ENCODE measurements around the gene ELP4. TPM values are rescaled to one million over a fixed set of nuclear protein-coding genes. Genes with fewer than 3 reads are reported as not detected.

The ELP4 gene
- total RNA-seq, 2 donors from 2014 or later: 16.9 TPM

DNA sequence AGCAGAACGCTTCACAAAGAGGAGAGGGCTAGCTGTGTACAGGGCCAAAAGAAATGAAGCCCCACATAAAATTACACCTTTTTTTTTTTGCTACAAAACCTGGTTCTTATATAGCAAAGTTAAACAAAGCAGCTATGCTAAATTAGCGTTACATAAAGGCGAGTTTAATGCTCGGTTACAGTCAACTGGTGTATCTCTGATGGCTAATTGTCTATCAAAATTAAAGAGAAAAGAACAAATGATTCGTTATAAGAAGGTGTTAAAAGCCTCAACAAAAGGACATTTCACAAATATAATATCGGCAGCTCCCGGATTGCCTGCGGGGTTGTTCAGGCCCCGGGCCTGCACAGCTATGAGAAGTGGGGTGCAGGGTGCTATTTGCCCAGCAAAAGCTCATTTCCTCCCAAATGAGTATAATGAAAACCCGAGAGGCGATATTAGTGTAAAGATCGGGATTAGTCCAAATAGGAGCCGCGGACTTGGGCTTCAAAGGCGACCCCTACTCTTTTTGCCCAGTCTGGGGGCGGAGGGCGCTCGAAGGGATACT lies 314.8 kb downstream of the ELP4 start:
- no peak for DNase-seq (ENCODE audit: low spot score)
- Histone ChIP-seq H3K27ac (no peak overlapping the region), H3K36me3 (no peaks in the 10 kb centered on the region), H3K9me3 (no peaks in the 10 kb centered on the region), H3K4me3 (no peak overlapping the region), H3K27me3 (replicated peaks; ENCODE audit: insufficient read depth) (peaks cover 39% of the 10 kb centered on the region), H3K4me1 (ENCODE audit: control insufficient read depth in 1 of 2, low read depth in 2 of 2) (peaks cover 0 to 18% of the 10 kb centered on the region in 2 donors)
- TF ChIP-seq, protein P1, sequence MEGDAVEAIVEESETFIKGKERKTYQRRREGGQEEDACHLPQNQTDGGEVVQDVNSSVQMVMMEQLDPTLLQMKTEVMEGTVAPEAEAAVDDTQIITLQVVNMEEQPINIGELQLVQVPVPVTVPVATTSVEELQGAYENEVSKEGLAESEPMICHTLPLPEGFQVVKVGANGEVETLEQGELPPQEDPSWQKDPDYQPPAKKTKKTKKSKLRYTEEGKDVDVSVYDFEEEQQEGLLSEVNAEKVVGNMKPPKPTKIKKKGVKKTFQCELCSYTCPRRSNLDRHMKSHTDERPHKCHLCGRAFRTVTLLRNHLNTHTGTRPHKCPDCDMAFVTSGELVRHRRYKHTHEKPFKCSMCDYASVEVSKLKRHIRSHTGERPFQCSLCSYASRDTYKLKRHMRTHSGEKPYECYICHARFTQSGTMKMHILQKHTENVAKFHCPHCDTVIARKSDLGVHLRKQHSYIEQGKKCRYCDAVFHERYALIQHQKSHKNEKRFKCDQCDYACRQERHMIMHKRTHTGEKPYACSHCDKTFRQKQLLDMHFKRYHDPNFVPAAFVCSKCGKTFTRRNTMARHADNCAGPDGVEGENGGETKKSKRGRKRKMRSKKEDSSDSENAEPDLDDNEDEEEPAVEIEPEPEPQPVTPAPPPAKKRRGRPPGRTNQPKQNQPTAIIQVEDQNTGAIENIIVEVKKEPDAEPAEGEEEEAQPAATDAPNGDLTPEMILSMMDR (IDR thresholded peaks at IDR 0.05): no peak
- ATAC-seq (ENCODE audit: insufficient number of reproducible peaks, low FRiP score, low read depth): no peak

DNA sequence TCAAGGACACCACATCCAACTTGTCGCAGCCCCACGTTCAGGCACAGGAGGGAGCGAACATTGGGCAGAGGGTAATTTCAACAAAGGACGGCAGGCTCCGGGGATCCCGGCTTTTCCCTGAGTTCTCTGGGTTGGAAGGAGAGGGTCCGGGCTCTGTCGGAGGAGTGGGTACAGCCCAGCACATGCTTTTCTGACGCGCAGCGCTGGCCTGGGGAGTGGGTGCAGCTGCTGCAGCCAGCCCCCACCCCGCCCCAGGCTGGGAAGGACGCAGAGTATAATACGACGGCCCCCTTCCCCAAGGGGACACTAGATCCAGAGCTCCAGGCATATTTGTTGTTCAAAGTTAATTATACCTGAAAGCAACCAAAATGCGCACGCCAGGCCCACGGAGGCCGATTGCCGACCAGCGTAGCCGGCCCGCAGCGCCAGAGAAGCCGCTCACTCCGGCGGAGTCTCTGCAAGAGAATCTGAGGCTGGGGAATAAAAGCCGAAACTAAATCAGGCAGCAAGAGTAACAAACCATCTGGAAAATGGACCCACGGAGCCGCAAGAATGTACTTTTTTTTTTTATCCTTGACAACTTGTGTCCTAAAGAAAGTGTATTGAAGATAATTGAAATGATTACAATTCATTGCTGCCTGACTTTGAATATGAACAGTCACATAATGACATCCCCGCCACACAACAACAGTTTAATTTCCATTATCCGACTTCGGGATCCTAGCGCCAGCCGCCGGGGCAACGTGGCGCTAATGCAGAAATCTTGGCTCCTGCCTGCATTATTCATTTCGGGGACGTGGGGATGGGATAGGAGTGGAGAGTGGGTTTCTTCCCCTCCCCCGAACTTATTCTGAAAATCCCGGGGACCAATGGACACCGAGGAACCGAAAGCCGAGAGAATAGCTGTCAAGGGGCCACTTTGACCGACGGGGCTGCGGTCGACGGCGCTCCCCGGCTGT lies 315.6 kb downstream of the ELP4 start:
- ATAC-seq (ENCODE audit: insufficient number of reproducible peaks, low FRiP score, low read depth) (no peak), DNase-seq (ENCODE audit: low spot score) (no peak)
- TF ChIP-seq, protein P1 (IDR thresholded peaks at IDR 0.05): no peak
- Histone ChIP-seq H3K36me3 (no peaks in the 10 kb centered on the region), H3K9me3 (no peaks in the 10 kb centered on the region), H3K4me3 (no peak overlapping the region), H3K27ac (no peak overlapping the region), H3K27me3 (replicated peaks; ENCODE audit: insufficient read depth) (peaks cover 32% of the 10 kb centered on the region), H3K4me1 (ENCODE audit: control insufficient read depth in 1 of 2, low read depth in 2 of 2) (peaks cover 0 to 18% of the 10 kb centered on the region in 2 donors)

DNA sequence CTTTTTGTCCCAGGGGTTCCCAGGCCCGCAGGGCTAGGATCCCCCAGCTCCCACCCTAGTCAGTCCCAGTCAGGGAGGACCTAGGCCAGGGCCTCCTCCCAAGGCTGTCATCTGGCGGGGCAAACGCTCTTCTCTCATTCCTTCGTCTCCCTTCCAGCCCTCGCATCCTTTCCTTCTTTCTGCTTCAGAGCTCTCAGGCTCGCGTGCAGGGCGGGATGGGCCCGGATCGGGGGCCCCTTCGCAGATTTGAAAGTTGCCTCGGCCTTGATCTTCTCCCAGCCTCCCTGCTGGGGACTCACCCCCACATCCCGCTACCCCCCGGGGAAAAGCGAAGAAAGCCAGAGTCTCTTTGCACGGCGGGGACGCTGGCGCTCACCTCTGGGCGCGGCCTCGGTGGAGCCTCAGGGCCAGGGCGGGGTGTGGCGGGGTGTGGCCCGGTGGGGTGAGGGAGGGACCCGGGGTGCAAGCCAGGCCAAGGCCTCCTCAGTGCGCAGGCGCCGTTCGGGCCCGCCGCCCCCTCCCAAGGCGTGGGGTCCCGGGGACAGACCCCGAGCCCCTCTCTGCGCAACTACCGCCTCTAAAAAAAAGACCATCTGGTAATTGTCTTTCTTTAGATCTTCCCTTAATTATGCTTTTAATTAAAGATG lies 316.4 kb downstream of the ELP4 start:
- Histone ChIP-seq H3K36me3 (no peaks in the 10 kb centered on the region), H3K9me3 (no peaks in the 10 kb centered on the region), H3K4me3 (no peak overlapping the region), H3K27me3 (replicated peaks; ENCODE audit: insufficient read depth) (peaks cover 28% of the 10 kb centered on the region), H3K4me1 (ENCODE audit: control insufficient read depth in 1 of 2, low read depth in 2 of 2) (peaks cover 0 to 18% of the 10 kb centered on the region in 2 donors), H3K27ac (no peak overlapping the region)
- DNase-seq (ENCODE audit: low spot score): no peak
- no peak for ATAC-seq (ENCODE audit: insufficient number of reproducible peaks, low FRiP score, low read depth)
- TF ChIP-seq, protein P1 (IDR thresholded peaks at IDR 0.05): no peak

DNA sequence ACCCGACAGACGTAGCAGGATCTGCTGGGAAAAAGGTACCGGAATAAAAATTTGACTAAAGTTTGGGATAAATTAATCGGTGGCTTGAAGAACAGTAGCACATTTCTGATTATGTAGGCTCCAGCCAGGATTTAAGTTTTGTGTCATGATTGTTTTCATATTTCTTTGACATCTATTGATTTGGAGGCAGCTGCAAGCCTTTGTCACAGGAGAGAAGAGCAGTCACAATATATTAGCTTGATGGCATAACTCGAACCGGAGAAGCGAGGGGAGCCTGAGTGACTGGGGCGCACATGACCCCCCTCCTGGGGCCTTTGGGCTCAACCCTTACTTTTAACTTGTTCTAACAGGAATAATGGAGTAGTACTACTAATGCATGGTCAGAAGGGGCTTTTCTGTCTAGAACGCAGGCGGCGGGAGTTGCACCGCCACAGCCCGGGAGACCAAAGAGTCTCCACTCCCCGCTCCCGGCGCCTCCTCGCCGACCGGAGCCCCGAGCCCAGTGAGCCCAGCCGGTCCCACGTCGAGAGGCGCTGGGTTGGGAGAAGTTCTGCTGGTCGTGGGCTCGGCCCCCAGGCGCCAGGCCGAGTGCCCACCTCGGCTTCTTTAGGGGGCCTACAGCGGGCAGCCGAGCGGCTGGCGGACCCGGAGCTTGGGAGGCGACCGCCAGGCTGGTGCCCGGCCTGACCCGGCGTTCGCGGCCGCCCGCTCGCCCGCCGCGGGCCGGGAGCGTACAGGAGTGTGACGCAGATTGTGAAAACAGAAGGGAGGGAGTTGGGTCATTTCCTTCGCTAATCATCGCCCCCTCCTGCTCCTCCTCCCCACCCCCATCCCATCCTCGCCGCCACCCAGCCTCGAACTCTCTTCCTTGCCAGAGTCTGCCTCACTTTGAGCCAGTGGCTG lies 317.2 kb downstream of the ELP4 start:
- no peak overlapping the region for H3K27ac ChIP-seq
- TF ChIP-seq, protein P1 (IDR thresholded peaks at IDR 0.05): no peak
- H3K27me3 ChIP-seq (replicated peaks; ENCODE audit: insufficient read depth): peaks cover 28% of the 10 kb centered on the region
- DNase-seq (ENCODE audit: low spot score) (no peak), ATAC-seq (ENCODE audit: insufficient number of reproducible peaks, low FRiP score, low read depth) (no peak)
- peaks cover 0 to 18% of the 10 kb centered on the region in 2 donors for H3K4me1 ChIP-seq (ENCODE audit: control insufficient read depth in 1 of 2, low read depth in 2 of 2)
- H3K36me3 ChIP-seq: no peaks in the 10 kb centered on the region
- H3K9me3 ChIP-seq: no peaks in the 10 kb centered on the region
- peak overlapping the region; percentile 17 for H3K4me3 ChIP-seq

Data from thoracic aorta (tissue), 2 donors.